ENCODE results near the gene MCTP1.

- TF ChIP-seq EP300 (IDR thresholded peaks at IDR 0.05; ENCODE audit: borderline replicate concordance), result no peak
- no peak for TF ChIP-seq ZBTB7A (IDR thresholded peaks at IDR 0.05; ENCODE audit: low read depth)
- TF ChIP-seq MAX (IDR thresholded peaks at IDR 0.05), result no peak
- no peak for TF ChIP-seq TEAD4 (IDR thresholded peaks at IDR 0.05)
Observed at GRCh38 chr5:94670726-94671125, 614.2 kb downstream of the MCTP1 start.
